LNCAP (cell line): ENCODE results near the gene NUP50.

ENCODE experiments used
- TF ChIP-seq, protein P1 (sequence below): fragments of 450-650 bp; IDR thresholded peaks from 2 replicates; pipeline ENCODE4 v1.5.1; 2017; ENCODE audit warnings: mild to moderate bottlenecking

The NUP50 gene

DNA sequence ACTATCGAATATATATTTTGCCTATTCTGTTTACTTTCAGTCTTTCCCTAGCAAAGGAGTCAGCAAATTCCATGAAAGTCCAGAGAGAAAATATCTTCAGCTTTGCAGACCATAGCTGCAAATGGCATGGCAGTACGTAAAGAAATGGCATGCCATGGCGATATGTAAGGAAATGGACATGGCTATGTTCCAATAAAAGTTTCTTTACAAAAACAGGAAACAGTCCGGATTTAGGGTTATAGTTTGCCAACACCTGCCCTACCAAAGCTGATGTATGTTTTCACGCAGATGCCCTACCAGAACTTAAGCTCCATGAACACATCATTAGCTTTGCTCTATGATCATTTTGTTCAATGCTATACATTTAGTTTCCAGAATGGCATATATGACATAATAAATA lies 57.5 kb downstream of the NUP50 start:
- TF ChIP-seq, protein P1, sequence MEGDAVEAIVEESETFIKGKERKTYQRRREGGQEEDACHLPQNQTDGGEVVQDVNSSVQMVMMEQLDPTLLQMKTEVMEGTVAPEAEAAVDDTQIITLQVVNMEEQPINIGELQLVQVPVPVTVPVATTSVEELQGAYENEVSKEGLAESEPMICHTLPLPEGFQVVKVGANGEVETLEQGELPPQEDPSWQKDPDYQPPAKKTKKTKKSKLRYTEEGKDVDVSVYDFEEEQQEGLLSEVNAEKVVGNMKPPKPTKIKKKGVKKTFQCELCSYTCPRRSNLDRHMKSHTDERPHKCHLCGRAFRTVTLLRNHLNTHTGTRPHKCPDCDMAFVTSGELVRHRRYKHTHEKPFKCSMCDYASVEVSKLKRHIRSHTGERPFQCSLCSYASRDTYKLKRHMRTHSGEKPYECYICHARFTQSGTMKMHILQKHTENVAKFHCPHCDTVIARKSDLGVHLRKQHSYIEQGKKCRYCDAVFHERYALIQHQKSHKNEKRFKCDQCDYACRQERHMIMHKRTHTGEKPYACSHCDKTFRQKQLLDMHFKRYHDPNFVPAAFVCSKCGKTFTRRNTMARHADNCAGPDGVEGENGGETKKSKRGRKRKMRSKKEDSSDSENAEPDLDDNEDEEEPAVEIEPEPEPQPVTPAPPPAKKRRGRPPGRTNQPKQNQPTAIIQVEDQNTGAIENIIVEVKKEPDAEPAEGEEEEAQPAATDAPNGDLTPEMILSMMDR: no peak

DNA sequence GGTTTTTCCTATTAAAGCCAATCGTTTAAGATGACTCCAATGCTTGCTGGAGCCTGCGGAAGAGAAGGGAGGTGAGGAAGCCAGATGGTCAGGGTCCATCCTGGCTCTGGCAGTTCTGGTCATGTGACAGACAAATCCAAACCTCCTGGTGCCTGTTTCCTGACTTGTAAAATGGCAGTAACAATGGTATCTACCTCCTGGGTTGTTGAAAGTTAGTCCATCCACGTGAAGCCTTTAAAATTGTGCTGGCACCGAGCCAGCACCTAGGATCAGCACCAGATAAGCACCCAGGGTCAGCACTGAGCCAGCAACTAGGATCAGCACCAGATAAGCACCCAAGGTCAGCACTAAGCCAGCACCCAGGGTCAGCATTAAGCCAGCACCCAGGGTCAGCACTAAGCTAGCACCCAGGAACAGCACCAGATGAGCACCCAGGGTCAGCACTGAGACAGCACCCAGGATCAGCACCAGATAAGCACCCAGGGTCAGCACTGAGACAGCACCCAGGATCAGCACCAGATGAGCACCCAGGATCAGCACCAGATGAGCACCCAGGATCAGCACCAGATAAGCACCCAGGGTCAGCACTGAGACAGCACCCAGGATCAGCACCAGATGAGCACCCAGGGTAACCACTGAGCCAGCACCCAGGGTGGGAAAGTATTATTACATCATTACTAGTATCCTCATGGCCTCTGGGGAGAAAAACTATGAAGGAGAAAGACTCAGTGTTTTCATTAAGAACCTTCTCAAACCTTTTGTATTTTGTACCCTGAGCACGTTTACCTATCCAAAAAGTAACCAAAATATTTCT lies 59.8 kb downstream of the NUP50 start:
- TF ChIP-seq, protein P1: no peak

DNA sequence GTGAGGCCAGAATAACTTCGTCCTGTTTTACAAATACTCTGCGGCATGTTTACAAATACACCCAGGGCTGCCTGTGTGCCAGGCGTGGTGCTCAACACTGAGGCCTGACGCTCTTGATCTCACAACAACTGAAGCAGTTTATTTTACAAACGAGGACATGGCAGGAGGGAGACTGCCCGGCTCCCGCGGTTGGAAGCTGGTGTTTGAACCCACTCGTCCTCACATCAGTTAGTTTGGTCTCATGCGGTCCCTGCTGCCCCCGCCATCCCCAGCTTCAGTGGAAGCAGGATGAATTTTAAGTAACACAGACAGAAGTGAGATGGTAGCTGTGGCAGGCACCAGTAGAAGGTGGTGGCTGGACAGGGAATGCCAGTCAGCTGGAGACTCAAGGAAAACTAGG lies 60.6 kb downstream of the NUP50 start:
- TF ChIP-seq, protein P1: no peak

DNA sequence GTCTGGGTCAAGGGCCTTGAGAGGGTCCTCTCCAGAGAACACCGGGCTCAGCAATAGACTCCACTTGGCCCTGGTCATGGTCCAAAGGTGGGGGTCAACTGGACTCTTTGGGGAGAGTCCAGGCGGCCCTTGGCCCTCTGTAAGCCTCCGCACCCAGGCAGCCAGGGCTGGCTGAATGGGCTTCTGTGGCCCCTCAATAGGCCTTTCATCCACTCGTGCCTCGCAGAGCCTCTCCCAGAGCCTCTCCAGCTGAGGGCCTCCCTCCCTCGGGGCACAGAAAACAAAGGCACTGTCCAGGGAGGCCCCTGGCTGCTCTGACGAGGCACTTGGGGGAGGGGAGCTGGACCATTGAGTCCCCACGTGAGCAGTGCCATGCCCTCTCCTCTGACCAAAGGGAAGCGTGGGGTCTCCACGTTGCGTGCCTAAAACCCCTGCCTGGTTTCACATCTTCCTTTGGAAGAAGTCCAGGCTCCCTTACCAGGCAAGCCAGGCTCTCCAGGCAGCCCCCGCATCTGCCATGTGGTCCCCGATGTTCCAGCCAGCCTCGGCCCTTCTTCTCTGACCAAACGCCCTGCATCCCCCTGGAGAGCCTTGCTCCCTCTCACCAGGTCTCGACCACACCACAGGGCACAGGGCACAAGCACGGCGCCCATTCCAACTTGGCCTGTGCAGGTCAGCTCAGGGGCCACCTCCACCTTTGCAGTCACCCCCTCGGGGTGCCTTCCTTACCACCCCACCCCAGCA lies 61.4 kb downstream of the NUP50 start:
- TF ChIP-seq, protein P1: no peak

DNA sequence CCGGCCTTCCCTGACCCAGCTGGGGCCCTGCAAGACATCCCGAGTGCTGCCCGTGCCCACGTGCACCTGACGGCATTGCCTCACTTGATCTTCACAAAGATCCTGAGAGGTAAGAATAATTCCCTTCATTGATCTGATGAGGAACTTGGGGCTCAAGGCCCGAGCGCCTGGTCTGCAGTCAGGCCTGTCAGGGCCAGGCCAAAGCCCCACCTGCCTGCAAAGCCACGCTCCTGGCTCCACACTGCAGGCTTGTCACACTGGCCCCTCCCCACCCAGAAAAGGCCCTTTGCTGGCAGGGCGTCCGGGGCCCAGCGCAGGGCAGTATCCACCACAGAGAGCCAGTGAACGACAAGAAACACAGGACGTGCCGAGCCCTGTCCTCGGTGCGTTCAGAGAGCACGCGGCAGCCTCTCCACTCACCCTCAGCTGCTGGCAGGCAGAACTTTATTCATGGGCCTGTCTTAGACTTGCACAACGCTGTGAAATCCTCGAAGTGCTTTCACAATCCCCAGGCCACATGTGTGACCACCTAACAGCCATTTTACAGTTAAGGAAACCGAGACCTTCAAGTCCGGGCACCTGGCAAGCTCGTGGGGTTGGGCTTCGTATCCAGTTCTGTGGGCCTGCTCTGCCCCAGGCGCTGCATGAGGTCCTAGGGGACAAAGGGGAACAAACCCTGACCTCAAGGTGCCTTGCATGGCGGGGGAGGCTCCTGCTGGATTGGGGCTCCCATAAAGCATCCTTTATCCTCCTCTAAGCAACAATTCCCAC lies 62.2 kb downstream of the NUP50 start:
- TF ChIP-seq, protein P1: no peak

DNA sequence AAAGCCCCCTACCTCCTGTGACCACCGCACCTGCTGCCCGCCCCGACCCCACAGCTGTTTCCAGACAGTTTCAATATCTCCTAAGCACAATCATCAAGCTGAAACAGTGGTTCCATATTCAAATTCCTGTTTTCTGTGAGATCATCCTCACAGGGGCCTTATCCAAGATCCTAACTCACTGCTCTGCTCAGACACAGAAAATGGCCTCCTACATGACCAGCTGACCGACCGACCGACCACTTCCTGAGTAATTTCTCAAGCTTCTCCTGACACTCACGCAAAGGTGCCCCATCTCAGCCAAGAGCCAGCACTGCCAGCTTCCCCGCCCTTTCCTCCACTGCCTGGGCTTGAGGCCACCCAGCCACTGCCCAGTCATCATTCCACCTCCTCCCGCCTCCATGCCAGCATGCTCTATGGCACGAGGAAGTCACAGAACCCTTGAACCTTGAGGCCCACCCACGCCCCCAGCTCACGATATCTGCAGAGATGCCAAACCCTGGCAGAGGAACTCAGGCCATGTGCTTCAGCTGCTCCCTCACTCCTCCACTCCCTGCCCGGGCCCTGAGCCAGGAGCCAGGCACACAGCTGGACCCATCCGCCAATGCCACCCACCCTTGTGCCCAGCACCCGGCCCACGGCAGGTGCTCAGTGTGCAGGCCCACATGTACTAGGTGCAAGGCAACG lies 62.9 kb downstream of the NUP50 start:
- TF ChIP-seq, protein P1: no peak
